ENCODE measurements around the gene PTMS. TPM values are rescaled to one million over a fixed set of nuclear protein-coding genes. Genes with fewer than 3 reads are reported as not detected.

Gene PTMS
- total and polyA plus RNA-seq, 2 of the 13 experiments (the other 11 are each of a cell fraction or from before 2014, with no cell fraction given), result 40.5 to 82.4 TPM

GRCh38 chr12:6767353-6768319, 1.5 kb downstream of the PTMS start (continued):
- TF ChIP-seq MNT (IDR thresholded peaks at IDR 0.05) (peak; percentile 34; the same call in 1 of the 2 replicates), KLF6 (CRISPR knock-in tag; IDR thresholded peaks at IDR 0.05) (peak; percentile 57; the same call in 1 of the 2 replicates), ELF3 (CRISPR knock-in tag; IDR thresholded peaks at IDR 0.05) (0 out of 2 replicates have a peak, but pooled peaks have one; percentile 17), FOXM1 (CRISPR knock-in tag; IDR thresholded peaks at IDR 0.05) (no peak), FOXJ3 (CRISPR knock-in tag; IDR thresholded peaks at IDR 0.05; ENCODE audit: borderline replicate concordance) (0 out of 2 replicates have a peak, but pooled peaks have one; percentile 27), MEF2D (CRISPR knock-in tag; IDR thresholded peaks at IDR 0.05) (0 out of 2 replicates have a peak, but pooled peaks have one; percentile 19), ZBTB40 (IDR thresholded peaks at IDR 0.05) (no peak), ZBTB40 (CRISPR knock-in tag; IDR thresholded peaks at IDR 0.05) (0 out of 2 replicates have a peak, but pooled peaks have one; percentile 41), ZNF251 (CRISPR knock-in tag; IDR thresholded peaks at IDR 0.05) (no peak), CEBPG (CRISPR knock-in tag; IDR thresholded peaks at IDR 0.05) (no peak), ZBTB21 (CRISPR knock-in tag; IDR thresholded peaks at IDR 0.05) (no peak), SMC3 (IDR thresholded peaks at IDR 0.05; ENCODE audit: low read length) (0 out of 2 replicates have a peak, but pooled peaks have one; percentile 5), FOXK2 (IDR thresholded peaks at IDR 0.05) (no peak), ZNF710 (CRISPR knock-in tag; IDR thresholded peaks at IDR 0.05; ENCODE audit: borderline replicate concordance) (peak; percentile 72; the same call in 1 of the 2 replicates)
- TF ChIP-seq, protein P1, sequence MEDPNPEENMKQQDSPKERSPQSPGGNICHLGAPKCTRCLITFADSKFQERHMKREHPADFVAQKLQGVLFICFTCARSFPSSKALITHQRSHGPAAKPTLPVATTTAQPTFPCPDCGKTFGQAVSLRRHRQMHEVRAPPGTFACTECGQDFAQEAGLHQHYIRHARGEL (CRISPR knock-in tag; IDR thresholded peaks at IDR 0.05), result no peak

Data from HepG2 (cell line).